Measurements from ENCODE around the gene SYT2.

GRCh38 chr1:202642619-202643291 lies 67.5 kb downstream of the SYT2 start:
- no peak for TF ChIP-seq CTCF (conservative IDR thresholded peaks at IDR 0.05; ENCODE audit: low read depth, low read length)
- TF ChIP-seq EZH2 (IDR thresholded peaks at IDR 0.05; ENCODE audit: borderline replicate concordance, low read depth, low read length, poor library complexity, severe bottlenecking): peak; percentile 52

All from A673 (cell line).